Stimulated activated CD4-positive, alpha-beta T cell treated with anti-CD3 and anti-CD28 coated beads, Interleukin-1b, Interleukin-23, amount 100 ng/mL, for 24 hours (primary cell): ENCODE results near the gene CACNA2D1.
"Not testable (repeated sequence)": the region's sequence is repeated elsewhere in the genome, so short reads cannot be mapped to it uniquely, and the experiment has no call there.

Experiments used
- DNase-seq, 4 experiments: peaks; one replicate each; pipeline ENCODE4 v3.0.0-alpha.2; 2020; ENCODE audit warnings: low read depth in 4 of 4, low spot score in 1 of 4

The CACNA2D1 gene

GRCh38 chr7:82434275-82435022 lies 9.1 kb downstream of the CACNA2D1 start:
- no peak for DNase-seq

- no peak for DNase-seq
These were observed 10.1 kb downstream of the CACNA2D1 start for GRCh38 chr7:82433507-82433906.

- DNase-seq, result not testable (repeated sequence)
These were observed 10.8 kb downstream of the CACNA2D1 start for GRCh38 chr7:82432743-82433142.

DNA sequence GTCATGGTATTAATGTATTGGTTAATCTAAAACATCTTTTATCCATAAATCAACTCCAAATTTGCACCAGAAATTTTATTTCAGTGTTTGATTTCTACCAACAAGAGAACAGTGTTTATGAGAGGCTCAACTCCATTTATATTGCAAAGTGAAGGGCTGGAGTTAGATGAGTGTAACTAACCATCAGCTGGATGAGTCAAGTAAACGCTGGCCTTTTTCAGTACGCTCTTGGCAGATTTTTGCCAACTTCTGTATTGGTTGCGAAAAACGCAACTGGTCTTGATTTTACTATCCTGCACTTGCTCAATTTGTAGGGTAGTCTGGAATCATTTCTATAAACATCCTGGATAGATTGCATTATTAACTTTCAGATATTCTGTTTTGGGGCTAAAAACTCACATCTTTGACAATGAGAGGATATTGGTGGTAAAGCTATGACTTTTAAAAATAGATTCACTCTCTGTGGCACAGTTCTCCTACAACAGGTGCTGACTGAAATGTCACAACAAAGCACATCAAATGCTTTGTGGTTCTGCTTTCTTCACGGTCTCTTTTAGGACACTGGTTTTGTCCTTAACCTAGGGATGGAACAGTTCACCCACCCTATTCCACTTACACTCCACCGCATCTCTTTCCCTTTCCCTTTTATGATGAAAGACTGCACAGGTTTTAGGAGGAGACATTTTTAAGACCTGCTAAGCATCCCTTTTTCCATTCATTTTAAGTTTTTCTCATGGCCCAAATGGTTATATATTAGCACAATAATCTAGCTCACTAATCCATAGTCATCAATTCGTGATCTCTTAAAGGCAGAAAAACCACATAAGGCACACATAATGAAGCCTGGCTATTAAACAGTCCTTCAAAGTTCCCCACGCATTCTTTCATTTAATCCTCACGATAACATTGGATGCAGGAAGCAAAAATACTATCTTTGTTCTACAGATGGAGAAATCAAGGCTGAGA lies 12.8 kb downstream of the CACNA2D1 start:
- no peak for DNase-seq

DNA sequence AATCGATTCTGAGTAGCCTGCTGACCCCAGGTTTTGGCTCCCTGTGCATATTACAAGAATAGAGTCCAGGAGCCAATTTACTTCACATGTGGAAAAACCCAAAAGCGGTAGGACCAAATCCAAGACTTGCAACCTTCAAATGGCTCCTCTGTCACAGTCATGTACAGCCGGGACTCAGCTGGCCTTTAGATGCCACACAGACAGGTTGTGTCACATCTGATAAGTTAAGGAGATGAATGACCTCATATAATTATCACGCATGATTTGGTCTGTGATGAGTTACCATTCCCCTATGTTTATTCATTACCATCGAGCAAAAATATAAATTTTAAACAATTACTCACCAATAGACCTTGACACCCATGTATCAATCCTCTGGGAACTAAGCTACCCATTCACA lies 14.2 kb downstream of the CACNA2D1 start:
- no peak for DNase-seq

GRCh38 chr7:82428186-82428961 lies 15.2 kb downstream of the CACNA2D1 start:
- no peak for DNase-seq

DNA sequence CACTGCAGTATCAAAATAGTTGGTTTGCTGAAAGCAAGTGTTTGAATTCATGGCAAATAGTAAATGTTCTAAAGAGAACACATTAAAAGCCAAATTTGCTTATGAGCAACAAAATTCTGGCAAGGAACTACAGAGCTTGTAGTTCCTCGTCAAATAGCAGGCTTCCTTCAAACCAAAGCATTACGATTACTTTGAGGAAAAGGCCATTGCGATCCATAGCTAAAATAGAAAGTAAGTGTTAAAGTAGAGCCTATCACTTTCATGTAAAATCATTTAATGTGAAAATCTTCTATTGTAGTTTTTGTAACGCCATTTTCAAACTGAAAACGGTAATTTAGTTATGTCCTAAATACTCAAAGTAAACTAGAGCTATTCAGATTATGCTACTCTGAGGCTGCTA lies 20.1 kb downstream of the CACNA2D1 start:
- DNase-seq, result no peak

GRCh38 chr7:82419200-82419599 lies 24.4 kb downstream of the CACNA2D1 start:
- no peak for DNase-seq

- DNase-seq, result no peak
These were observed 25.7 kb downstream of the CACNA2D1 start for GRCh38 chr7:82417898-82418297.

- DNase-seq, result no peak
These were observed 27.2 kb downstream of the CACNA2D1 start for GRCh38 chr7:82416402-82416801.

GRCh38 chr7:82414389-82414788 lies 29.2 kb downstream of the CACNA2D1 start:
- no peak for DNase-seq

- DNase-seq, result no peak
These were observed 30.3 kb downstream of the CACNA2D1 start for GRCh38 chr7:82413237-82413636.

DNA sequence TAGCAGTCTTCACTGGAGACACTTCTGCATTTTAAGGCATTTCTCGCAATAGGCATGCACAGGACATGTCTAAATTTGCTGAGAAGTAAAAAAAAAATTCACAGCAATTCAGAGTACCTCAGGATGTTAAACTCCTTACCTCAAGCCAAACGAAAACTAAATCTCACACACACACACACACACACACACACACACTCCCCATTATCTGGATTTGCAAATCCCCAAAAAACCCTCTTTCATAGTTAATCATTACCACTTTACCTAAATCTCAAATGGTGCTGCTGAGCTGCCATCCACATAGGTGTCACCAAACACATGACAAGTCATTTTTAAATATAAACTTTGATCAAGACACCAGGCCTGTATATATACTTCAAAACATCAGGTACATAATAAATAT lies 31.8 kb downstream of the CACNA2D1 start:
- no peak for DNase-seq

GRCh38 chr7:82410461-82410860 lies 33.1 kb downstream of the CACNA2D1 start:
- no peak for DNase-seq

DNA sequence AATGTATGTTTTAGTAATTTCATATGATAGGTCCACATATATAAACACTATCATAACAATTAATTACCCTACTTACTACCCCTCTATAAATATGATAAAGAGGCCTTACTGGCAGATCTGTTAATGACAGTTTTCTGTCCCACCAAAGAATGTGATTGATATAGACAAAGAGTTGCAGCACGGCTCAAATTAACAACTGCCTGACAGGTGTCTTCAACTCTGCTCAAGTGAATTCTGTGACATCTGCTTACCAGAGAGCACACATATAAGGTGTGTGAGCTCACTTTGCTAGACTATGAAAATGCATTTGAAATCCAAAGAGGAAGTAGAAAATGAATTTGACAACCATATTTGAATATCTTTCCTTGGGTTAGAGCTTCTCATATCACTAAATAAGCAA lies 36.6 kb downstream of the CACNA2D1 start:
- no peak for DNase-seq

DNA sequence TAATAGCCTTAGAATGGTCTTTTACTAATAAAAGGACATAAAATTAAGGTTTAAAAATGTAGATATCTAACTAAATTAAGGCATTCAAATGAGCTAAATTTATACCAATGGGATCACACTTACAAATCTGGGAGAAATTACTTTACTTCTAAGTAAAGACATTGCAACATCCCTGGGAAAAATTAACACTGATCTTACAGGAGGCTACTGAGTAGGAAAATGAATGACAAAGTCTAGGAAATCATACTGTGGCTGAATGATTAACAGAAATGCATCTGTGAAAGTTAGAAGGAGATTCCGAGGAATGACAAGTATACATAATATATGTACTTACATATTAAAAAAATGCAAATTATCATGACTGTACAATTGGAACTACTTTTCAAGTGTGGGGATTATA lies 38.3 kb downstream of the CACNA2D1 start:
- DNase-seq, result no peak

DNA sequence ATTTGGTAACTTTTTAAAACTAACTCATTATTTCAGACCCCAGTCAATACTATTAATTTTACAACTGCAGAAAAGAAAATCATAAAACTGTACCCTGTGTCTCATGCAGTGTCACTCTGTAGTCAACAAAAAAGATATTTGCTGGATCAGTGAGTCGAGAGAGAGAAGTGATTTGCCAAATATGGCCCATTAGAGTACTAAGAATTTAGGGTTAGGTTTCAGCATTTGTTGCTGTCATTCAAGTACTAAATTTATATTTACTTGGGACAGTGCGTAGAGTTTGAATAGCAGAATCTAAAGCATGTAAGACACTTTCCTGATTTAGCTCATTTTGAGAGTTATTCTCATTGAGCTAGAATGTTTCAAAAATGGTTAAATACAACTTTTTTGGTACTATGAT lies 38.9 kb downstream of the CACNA2D1 start:
- DNase-seq, result no peak

DNA sequence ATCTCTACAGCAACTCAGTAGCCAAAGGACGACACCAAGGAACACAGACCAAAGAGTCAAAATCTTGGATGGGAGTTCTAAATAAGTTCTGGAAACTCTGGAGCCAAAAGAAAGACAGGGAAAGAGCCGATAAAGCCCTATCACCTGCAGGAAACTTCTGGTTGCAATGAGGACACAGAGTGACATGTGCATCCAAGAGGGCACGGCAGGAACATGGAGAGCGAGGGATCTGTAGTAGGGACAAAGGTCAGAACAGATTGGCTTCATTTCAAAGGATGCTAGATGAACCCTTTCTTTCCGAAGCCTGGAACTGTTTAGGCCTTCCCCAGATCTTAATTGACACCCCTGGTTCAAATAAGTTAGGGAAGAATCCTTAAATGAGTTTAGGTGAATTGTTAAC lies 39.5 kb downstream of the CACNA2D1 start:
- DNase-seq, result no peak

- no peak for DNase-seq
These were observed 45.6 kb downstream of the CACNA2D1 start for GRCh38 chr7:82397879-82398524.

- DNase-seq, result no peak
These were observed 47.2 kb downstream of the CACNA2D1 start for GRCh38 chr7:82396343-82396742.

DNA sequence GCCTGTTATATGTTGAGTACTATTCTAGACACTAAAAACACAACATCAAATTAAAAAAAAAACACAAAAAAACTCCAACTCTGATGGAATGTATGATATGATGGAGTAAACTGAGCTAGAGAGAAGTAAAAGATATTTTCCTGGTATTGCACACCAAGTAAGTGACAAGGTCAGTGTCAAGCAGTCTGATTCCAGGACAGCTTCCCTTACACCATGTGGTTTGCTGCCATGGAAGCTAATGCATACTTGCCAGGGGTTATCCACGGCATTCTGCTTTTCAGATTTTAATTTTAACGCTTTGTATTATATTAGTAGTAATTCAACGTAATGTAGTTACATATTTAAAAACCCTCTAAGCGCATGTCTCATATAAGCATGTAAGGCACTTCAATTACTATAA lies 48.4 kb downstream of the CACNA2D1 start:
- DNase-seq, result no peak
